HepG2 (cell line): ENCODE measurements around the gene ANKS1B. TPM values are rescaled to one million over a fixed set of nuclear protein-coding genes. Genes with fewer than 3 reads are reported as not detected.

Source experiments
- ATAC-seq: fragments of 200-7000 bp; cut with Tn5 transposase; 3 replicates; pipeline ENCODE4 v1.9.1; 2020; ENCODE audit warnings: mild to moderate bottlenecking, moderate library complexity
- BruUV-seq: library from RNA; stranded (reverse); fragments of 400-500 nt; replicated peaks from 2 replicates; lab custom pipeline; 2021; lab: Mats Ljungman, UMichigan
- CTCF ChIA-PET: fragments of 300-600 bp; formaldehyde crosslinking; extraction: SDS; loops from one replicate; lab custom pipeline; 2021; ENCODE audit warnings: low total read pairs, inconsistent platforms, low intra/inter-chr PET ratio; lab: Yijun Ruan, JAX
- POLR2A ChIA-PET: fragments of 350-600 bp; sonication (Branson Sonifier 250); formaldehyde crosslinking; loops from one replicate; lab custom pipeline; 2020; ENCODE audit warnings: antibody characterized with exemption, inconsistent platforms; lab: Yijun Ruan, JAX
- DNase-seq: peaks from one replicate; pipeline ENCODE4 v3.0.0-alpha.2; 2015; ENCODE audit warnings: low spot score
- FAIRE-seq: peaks from 3 replicates; lab custom pipeline; 2011; peaks lifted over from hg19 to GRCh38; lab: Jason Lieb, UNC
- H2AFZ ChIP-seq: one replicate; pipeline ENCODE4 v1.6.1; 2011; ENCODE audit warnings: low read length, inconsistent platforms
- H3K27ac ChIP-seq: fragments of 300-600 bp; 3 replicates; pipeline ENCODE4 v1.8.0; 2011; ENCODE audit warnings: mixed run types, mild to moderate bottlenecking, mixed read lengths, low read length, inconsistent platforms; ENCODE audit not compliant: insufficient read depth; ENCODE audit errors: extremely low read length
- H3K27me3 ChIP-seq, 2 experiments: fragments of 200-600 bp in 1 of 2; 2 replicates in 1 of 2; 3 replicates in 1 of 2; pipeline versions ENCODE4 v1.6.0 to v1.8.0; 2011; ENCODE audit warnings: low read length in 2 of 2, mild to moderate bottlenecking in 2 of 2, moderate library complexity in 2 of 2, inconsistent platforms in 1 of 2; ENCODE audit not compliant: insufficient read depth in 2 of 2, control insufficient read depth in 1 of 2
- H3K36me3 ChIP-seq, 2 experiments: fragments of 200-600 bp in 1 of 2; replicated peaks in 1 of 2; 2 replicates in 1 of 2; 3 replicates in 1 of 2; pipeline versions ENCODE4 v1.5.1 to v1.8.0; 2011; ENCODE audit warnings: low read length in 2 of 2, inconsistent platforms in 1 of 2; ENCODE audit not compliant: insufficient read depth in 2 of 2, control insufficient read depth in 1 of 2
- H3K4me1 ChIP-seq: 2 replicates; pipeline ENCODE4 v1.5.1; 2012; ENCODE audit warnings: low read length, inconsistent platforms; ENCODE audit not compliant: insufficient read depth
- H3K4me2 ChIP-seq: 2 replicates; pipeline ENCODE4 v1.6.0; 2011; ENCODE audit warnings: low read depth, low read length, inconsistent platforms
- H3K4me3 ChIP-seq, 3 experiments: fragments of 200-600 bp in 1 of 3; sonication (generic), shearing (Covaris generic) in 1 of 3; replicated peaks in 1 of 3; 2 replicates each; pipeline ENCODE4 v1.5.1; 2011 to 2016; ENCODE audit warnings: low read length in 3 of 3, inconsistent platforms in 2 of 3, low read depth in 2 of 3, mild to moderate bottlenecking in 2 of 3, control low read depth in 1 of 3, mixed read lengths in 1 of 3; ENCODE audit not compliant: insufficient read depth in 1 of 3
- H3K79me2 ChIP-seq: one replicate; pipeline ENCODE4 v1.6.1; 2011; ENCODE audit warnings: low read length, inconsistent platforms; ENCODE audit not compliant: insufficient read depth
- H3K9ac ChIP-seq: 2 replicates; pipeline ENCODE4 v1.6.0; 2011; ENCODE audit warnings: mild to moderate bottlenecking, low read depth, low read length, inconsistent platforms; ENCODE audit not compliant: insufficient read depth
- H3K9me3 ChIP-seq: 2 replicates; pipeline ENCODE4 v1.5.1; 2012; ENCODE audit warnings: mild to moderate bottlenecking, low read length
- H4K20me1 ChIP-seq: 2 replicates; pipeline ENCODE4 v1.6.0; 2011; ENCODE audit warnings: inconsistent platforms, mild to moderate bottlenecking, low read length, moderate library complexity; ENCODE audit not compliant: insufficient read depth
- ARID3A ChIP-seq: IDR thresholded peaks from 2 replicates; pipeline ENCODE4 v1.6.1; 2012; ENCODE audit warnings: low read depth, low read length, improper control_type of control experiment
- CBX1 ChIP-seq: IDR thresholded peaks from one replicate; pipeline ENCODE4 v1.6.1; 2016; ENCODE audit warnings: antibody characterized with exemption, low read depth
- FOXA1 ChIP-seq, 2 experiments: fragments of 450-650 bp in 1 of 2; sonication (generic) in 1 of 2; formaldehyde crosslinking in 1 of 2; IDR thresholded peaks; 2 replicates each; pipeline versions ENCODE4 v1.4.0 to v1.6.1; 2016 to 2020; ENCODE audit warnings: missing genetic modification reagents in 1 of 2
- IRF2 ChIP-seq: IDR thresholded peaks from 2 replicates; pipeline ENCODE4 v1.6.1; 2018; ENCODE audit warnings: missing genetic modification reagents, missing compliant biosample characterization
- IRX3 ChIP-seq: sonication (generic); formaldehyde crosslinking; IDR thresholded peaks from 2 replicates; pipeline ENCODE4 v1.8.1; 2023; ENCODE audit warnings: mild to moderate bottlenecking, low read depth, missing genetic modification reagents, borderline replicate concordance
- MTA3 ChIP-seq: sonication (generic); formaldehyde crosslinking; IDR thresholded peaks from 2 replicates; pipeline ENCODE4 v1.4.0; 2020; ENCODE audit warnings: missing genetic modification reagents
- MYPOP ChIP-seq: sonication (generic); formaldehyde crosslinking; IDR thresholded peaks from 2 replicates; pipeline ENCODE4 v1.8.1; 2023; ENCODE audit warnings: mild to moderate bottlenecking, moderate library complexity, missing genetic modification reagents
- NR0B2 ChIP-seq: sonication (generic); formaldehyde crosslinking; IDR thresholded peaks from 2 replicates; pipeline ENCODE4 v1.4.0; 2020; ENCODE audit warnings: mild to moderate bottlenecking, missing genetic modification reagents
- ONECUT2 ChIP-seq: sonication (generic); formaldehyde crosslinking; IDR thresholded peaks from 2 replicates; pipeline ENCODE4 v1.4.0; 2020; ENCODE audit warnings: missing genetic modification reagents
- THAP11 ChIP-seq: IDR thresholded peaks from 2 replicates; pipeline ENCODE4 v1.6.1; 2016; ENCODE audit warnings: missing biosample characterization, missing genetic modification reagents
- U2AF2 ChIP-seq: fragments of 200-400 bp; formaldehyde crosslinking; IDR thresholded peaks from 2 replicates; pipeline ENCODE4 v1.6.1; 2017; ENCODE audit warnings: low read depth, mild to moderate bottlenecking, low read length
- USF2 ChIP-seq, 2 experiments: sonication (generic) in 1 of 2; formaldehyde crosslinking in 1 of 2; IDR thresholded peaks; 2 replicates each; pipeline versions ENCODE4 v1.5.1 to v1.6.1; 2011 to 2020; ENCODE audit warnings: borderline replicate concordance in 1 of 2, low read depth in 1 of 2, low read length in 1 of 2, mild to moderate bottlenecking in 1 of 2, missing genetic modification reagents in 1 of 2, moderate library complexity in 1 of 2
- ZBTB8A ChIP-seq: sonication (generic); formaldehyde crosslinking; IDR thresholded peaks from 2 replicates; pipeline ENCODE4 v1.4.0; 2020; ENCODE audit warnings: mild to moderate bottlenecking, low read depth, missing genetic modification reagents, borderline replicate concordance
- ZNF558 ChIP-seq: sonication (generic); formaldehyde crosslinking; IDR thresholded peaks from 2 replicates; pipeline ENCODE4 v1.9.0; 2022; ENCODE audit warnings: mild to moderate bottlenecking, missing genetic modification reagents, borderline replicate concordance
- ZNF576 ChIP-seq: sonication (generic); formaldehyde crosslinking; IDR thresholded peaks from 2 replicates; pipeline ENCODE4 v1.4.0; 2020; ENCODE audit warnings: mild to moderate bottlenecking, missing genetic modification reagents
- ZNF784 ChIP-seq: sonication (generic); formaldehyde crosslinking; IDR thresholded peaks from 2 replicates; pipeline ENCODE4 v1.5.1; 2020; ENCODE audit warnings: missing genetic modification reagents, mild to moderate bottlenecking, borderline replicate concordance
- WGBS: methylation state at CpG from one replicate; pipeline ENCODE4 v1.1.6; 2017; ENCODE audit warnings: low lambda C conversion rate; 5-methylcytosine and 5-hydroxymethylcytosine counted together
- in situ Hi-C: cut with HindIII; loops from 2 replicates; pipeline ENCODE4 v1.10.0; 2017; ENCODE audit warnings: low pct_unique_long_range_greater_than_20kb; ENCODE audit not compliant: extremely low pct_ligation_motif_present
- intact Hi-C: fragments of 100-400 bp; cut with micrococcal nuclease; formaldehyde crosslinking; loops from one replicate; pipeline ENCODE4 v1.10.0; 2022; ENCODE audit not compliant: unreplicated experiment
- polyA plus RNA-seq, 8 experiments: library from polyadenylated mRNA; depleted of rRNA in 3 of 8; stranded (reverse) in 7 of 8; unstranded in 1 of 8; fragments of >200 nt; fragmentation: Illumina TruSeq in 4 of 8; extraction: Trizol in 4 of 8; gene quantifications; 2 replicates each; pipeline versions ENCODE4 v1.2.1 to v1.2.3, GENCODE V29; 2011 to 2016; ENCODE audit warnings: low read depth in 4 of 8, missing spikeins in 1 of 8, mixed read lengths in 1 of 8; ENCODE audit not compliant: insufficient read depth in 1 of 8
- total RNA-seq, 5 experiments: library from RNA; depleted of rRNA; stranded (reverse); fragments of >200 nt; fragmentation: Illumina TruSeq; extraction: Trizol; gene quantifications; 2 replicates each; pipeline ENCODE4 v1.2.3, GENCODE V29; 2016; ENCODE audit warnings: low read depth in 1 of 5

ANKS1B gene
- total and polyA plus RNA-seq, 2 of the 13 experiments (the other 11 are each of a cell fraction or from before 2014, with no cell fraction given): 0.15 TPM; not detected in 1

GRCh38 chr12:98908866-98909265, 1075.9 kb downstream of the ANKS1B start:
- FAIRE-seq (no peak), ATAC-seq (no peak), DNase-seq (no peak)
- BruUV-seq: no TSS peak
- Histone ChIP-seq H2AFZ (no peak overlapping the region), H4K20me1 (no peaks in the 10 kb centered on the region), H3K4me2 (no peak overlapping the region), H3K36me3 (no peaks in the 10 kb centered on the region), H3K79me2 (no peaks in the 10 kb centered on the region), H3K4me1 (no peaks in the 10 kb centered on the region), H3K9me3 (no peaks in the 10 kb centered on the region), H3K9ac (no peak overlapping the region), H3K27me3 (no peaks in the 10 kb centered on the region), H3K4me3 (no peak overlapping the region), H3K27ac (no peak overlapping the region)
- intact Hi-C loops (no loop called here), in situ Hi-C loops (no loop called here)
- CTCF ChIA-PET: no interaction called here
- WGBS: 21% methylated on average over 6 of the region's 6 CpGs
- POLR2A ChIA-PET: no interaction called here
- no peak for TF ChIP-seq ONECUT2 (CRISPR knock-in tag)
- no peak for TF ChIP-seq U2AF2
- no peak for TF ChIP-seq ARID3A
- TF ChIP-seq MTA3: no peak
- no peak for TF ChIP-seq ZNF558
- TF ChIP-seq ZNF576 (CRISPR knock-in tag): no peak
- no peak for TF ChIP-seq IRX3 (CRISPR knock-in tag)
- TF ChIP-seq ZBTB8A (CRISPR knock-in tag): no peak
- TF ChIP-seq NR0B2 (CRISPR knock-in tag): no peak
- no peak for TF ChIP-seq USF2 (IDR thresholded peaks at IDR 0.05; ENCODE audit: low read depth, low read length)
- TF ChIP-seq USF2 (CRISPR knock-in tag; IDR thresholded peaks at IDR 0.05; ENCODE audit: borderline replicate concordance): no peak
- no peak for TF ChIP-seq ZNF784 (CRISPR knock-in tag)
- TF ChIP-seq FOXA1 (IDR thresholded peaks at IDR 0.05): no peak
- TF ChIP-seq FOXA1 (CRISPR knock-in tag; IDR thresholded peaks at IDR 0.05): no peak
- no peak for TF ChIP-seq IRF2 (CRISPR knock-in tag)
- TF ChIP-seq MYPOP (CRISPR knock-in tag): no peak
- TF ChIP-seq THAP11 (CRISPR knock-in tag): no peak
- no peak for TF ChIP-seq CBX1
